ENCODE data around the gene SOCS7. TPM values are rescaled to one million over a fixed set of nuclear protein-coding genes. Genes with fewer than 3 reads are reported as not detected.

Gene SOCS7
- total and polyA plus RNA-seq, 4 donors: 0.74 to 11.0 (median 2.9) TPM

DNA sequence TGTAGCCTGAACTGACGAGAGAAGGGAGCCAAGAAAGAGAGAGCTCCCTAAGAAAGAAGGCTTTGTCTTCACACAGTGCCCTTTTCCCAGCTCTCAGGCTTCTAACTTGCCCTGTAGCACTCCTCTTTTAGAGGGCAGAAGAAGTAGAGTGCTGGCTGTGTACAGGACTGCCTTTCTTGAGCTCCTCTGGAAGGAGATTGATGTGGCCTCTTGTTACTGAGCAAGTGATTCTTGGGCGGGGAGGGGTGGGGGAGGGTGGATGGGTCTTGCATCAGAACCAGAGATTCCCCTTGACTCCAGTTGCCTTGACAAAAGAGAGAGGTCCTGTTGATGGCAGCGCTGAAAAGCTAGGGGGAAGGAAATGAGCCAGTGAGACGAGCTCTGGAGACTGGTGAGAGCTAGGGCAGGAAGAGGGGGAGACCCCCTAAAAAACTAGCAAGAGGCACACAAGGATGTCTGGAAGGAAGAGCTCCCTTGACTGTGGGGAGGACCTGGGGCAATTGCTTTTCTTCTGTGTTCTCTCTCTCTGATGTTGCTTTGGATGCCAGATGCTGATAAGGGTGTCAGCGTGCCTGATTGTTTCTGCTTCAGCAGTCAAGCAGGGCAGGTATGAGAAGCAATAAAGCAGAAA lies 26.3 kb upstream of the SOCS7 start:
- H3K9me3 ChIP-seq (ENCODE audit: control insufficient read depth in 4 of 4, low read length in 3 of 4): no peaks in the 10 kb centered on the region
- H3K27me3 ChIP-seq (ENCODE audit: control insufficient read depth in 4 of 4, insufficient read depth in 4 of 4, low read length in 3 of 4): no peaks in the 10 kb centered on the region
- no peak overlapping the region for H3K27ac ChIP-seq (ENCODE audit: low read depth in 1 of 2, low read length in 2 of 2)
- peaks cover 0 to 24% (median 7%) of the 10 kb centered on the region in 4 donors for H3K36me3 ChIP-seq (ENCODE audit: control insufficient read depth in 4 of 4, insufficient read depth in 3 of 4, low read depth in 1 of 4, low read length in 3 of 4)
- H3K4me3 ChIP-seq (ENCODE audit: low read depth in 1 of 3, low read length in 3 of 3): no peak overlapping the region
- no peaks in the 10 kb centered on the region for H3K4me1 ChIP-seq (ENCODE audit: control insufficient read depth in 4 of 4, insufficient read depth in 4 of 4, low read length in 3 of 4)
- no peak for TF ChIP-seq SP1 (IDR thresholded peaks at IDR 0.05)
- TF ChIP-seq FOXA2 (IDR thresholded peaks at IDR 0.05): no peak
- TF ChIP-seq, protein P1, sequence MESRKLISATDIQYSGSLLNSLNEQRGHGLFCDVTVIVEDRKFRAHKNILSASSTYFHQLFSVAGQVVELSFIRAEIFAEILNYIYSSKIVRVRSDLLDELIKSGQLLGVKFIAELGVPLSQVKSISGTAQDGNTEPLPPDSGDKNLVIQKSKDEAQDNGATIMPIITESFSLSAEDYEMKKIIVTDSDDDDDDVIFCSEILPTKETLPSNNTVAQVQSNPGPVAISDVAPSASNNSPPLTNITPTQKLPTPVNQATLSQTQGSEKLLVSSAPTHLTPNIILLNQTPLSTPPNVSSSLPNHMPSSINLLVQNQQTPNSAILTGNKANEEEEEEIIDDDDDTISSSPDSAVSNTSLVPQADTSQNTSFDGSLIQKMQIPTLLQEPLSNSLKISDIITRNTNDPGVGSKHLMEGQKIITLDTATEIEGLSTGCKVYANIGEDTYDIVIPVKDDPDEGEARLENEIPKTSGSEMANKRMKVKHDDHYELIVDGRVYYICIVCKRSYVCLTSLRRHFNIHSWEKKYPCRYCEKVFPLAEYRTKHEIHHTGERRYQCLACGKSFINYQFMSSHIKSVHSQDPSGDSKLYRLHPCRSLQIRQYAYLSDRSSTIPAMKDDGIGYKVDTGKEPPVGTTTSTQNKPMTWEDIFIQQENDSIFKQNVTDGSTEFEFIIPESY (IDR thresholded peaks at IDR 0.05): no peak
- no peak for TF ChIP-seq HNF4G (IDR thresholded peaks at IDR 0.05)
- no peak for TF ChIP-seq GABPA (IDR thresholded peaks at IDR 0.05 in 1 of 2, conservative IDR thresholded peaks at IDR 0.05 in 1 of 2)
- TF ChIP-seq, protein P2, sequence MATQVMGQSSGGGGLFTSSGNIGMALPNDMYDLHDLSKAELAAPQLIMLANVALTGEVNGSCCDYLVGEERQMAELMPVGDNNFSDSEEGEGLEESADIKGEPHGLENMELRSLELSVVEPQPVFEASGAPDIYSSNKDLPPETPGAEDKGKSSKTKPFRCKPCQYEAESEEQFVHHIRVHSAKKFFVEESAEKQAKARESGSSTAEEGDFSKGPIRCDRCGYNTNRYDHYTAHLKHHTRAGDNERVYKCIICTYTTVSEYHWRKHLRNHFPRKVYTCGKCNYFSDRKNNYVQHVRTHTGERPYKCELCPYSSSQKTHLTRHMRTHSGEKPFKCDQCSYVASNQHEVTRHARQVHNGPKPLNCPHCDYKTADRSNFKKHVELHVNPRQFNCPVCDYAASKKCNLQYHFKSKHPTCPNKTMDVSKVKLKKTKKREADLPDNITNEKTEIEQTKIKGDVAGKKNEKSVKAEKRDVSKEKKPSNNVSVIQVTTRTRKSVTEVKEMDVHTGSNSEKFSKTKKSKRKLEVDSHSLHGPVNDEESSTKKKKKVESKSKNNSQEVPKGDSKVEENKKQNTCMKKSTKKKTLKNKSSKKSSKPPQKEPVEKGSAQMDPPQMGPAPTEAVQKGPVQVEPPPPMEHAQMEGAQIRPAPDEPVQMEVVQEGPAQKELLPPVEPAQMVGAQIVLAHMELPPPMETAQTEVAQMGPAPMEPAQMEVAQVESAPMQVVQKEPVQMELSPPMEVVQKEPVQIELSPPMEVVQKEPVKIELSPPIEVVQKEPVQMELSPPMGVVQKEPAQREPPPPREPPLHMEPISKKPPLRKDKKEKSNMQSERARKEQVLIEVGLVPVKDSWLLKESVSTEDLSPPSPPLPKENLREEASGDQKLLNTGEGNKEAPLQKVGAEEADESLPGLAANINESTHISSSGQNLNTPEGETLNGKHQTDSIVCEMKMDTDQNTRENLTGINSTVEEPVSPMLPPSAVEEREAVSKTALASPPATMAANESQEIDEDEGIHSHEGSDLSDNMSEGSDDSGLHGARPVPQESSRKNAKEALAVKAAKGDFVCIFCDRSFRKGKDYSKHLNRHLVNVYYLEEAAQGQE (IDR thresholded peaks at IDR 0.05): no peak
- no peak for TF ChIP-seq HNF4A (conservative IDR thresholded peaks at IDR 0.05)
- TF ChIP-seq JUND (IDR thresholded peaks at IDR 0.05): no peak
- TF ChIP-seq, protein P3, sequence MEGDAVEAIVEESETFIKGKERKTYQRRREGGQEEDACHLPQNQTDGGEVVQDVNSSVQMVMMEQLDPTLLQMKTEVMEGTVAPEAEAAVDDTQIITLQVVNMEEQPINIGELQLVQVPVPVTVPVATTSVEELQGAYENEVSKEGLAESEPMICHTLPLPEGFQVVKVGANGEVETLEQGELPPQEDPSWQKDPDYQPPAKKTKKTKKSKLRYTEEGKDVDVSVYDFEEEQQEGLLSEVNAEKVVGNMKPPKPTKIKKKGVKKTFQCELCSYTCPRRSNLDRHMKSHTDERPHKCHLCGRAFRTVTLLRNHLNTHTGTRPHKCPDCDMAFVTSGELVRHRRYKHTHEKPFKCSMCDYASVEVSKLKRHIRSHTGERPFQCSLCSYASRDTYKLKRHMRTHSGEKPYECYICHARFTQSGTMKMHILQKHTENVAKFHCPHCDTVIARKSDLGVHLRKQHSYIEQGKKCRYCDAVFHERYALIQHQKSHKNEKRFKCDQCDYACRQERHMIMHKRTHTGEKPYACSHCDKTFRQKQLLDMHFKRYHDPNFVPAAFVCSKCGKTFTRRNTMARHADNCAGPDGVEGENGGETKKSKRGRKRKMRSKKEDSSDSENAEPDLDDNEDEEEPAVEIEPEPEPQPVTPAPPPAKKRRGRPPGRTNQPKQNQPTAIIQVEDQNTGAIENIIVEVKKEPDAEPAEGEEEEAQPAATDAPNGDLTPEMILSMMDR (IDR thresholded peaks at IDR 0.05; ENCODE audit: low read depth, low read length, missing input control): no peak
- TF ChIP-seq TAF1 (conservative IDR thresholded peaks at IDR 0.05): no peak
- TF ChIP-seq, protein P4, sequence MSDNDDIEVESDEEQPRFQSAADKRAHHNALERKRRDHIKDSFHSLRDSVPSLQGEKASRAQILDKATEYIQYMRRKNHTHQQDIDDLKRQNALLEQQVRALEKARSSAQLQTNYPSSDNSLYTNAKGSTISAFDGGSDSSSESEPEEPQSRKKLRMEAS (IDR thresholded peaks at IDR 0.05): no peak
- no peak for TF ChIP-seq EGR1 (IDR thresholded peaks at IDR 0.05; ENCODE audit: low read depth in 2 of 2)
- TF ChIP-seq RAD21 (IDR thresholded peaks at IDR 0.05): no peak
- TF ChIP-seq, protein P5, sequence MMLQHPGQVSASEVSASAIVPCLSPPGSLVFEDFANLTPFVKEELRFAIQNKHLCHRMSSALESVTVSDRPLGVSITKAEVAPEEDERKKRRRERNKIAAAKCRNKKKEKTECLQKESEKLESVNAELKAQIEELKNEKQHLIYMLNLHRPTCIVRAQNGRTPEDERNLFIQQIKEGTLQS (IDR thresholded peaks at IDR 0.05): no peak
- no peak for TF ChIP-seq YY1 (IDR thresholded peaks at IDR 0.05)
- no peak overlapping the region for H3K9ac ChIP-seq (ENCODE audit: low read depth in 1 of 2, low read length in 2 of 2)
- 73% methylated on average over 5 of the region's 5 CpGs for WGBS
- DNase-seq (ENCODE audit: low spot score): no peak
